CD1c-positive myeloid dendritic cell (primary cell): ENCODE measurements around the gene SUN5.

Source experiments
- DNase-seq: peaks from one replicate; pipeline ENCODE4 v3.0.0-alpha.2; 2016; ENCODE audit errors: extremely low spot score

The SUN5 gene

GRCh38 chr20:33014336-33015113, 10.3 kb upstream of the SUN5 start:
- no peak for DNase-seq

GRCh38 chr20:33013701-33014326, 9.6 kb upstream of the SUN5 start:
- DNase-seq, result no peak

GRCh38 chr20:33012327-33013189, 8.3 kb upstream of the SUN5 start:
- no peak for DNase-seq

GRCh38 chr20:33010674-33011449, 6.6 kb upstream of the SUN5 start:
- DNase-seq, result no peak

GRCh38 chr20:33010133-33010504, 5.9 kb upstream of the SUN5 start:
- no peak for DNase-seq

DNA sequence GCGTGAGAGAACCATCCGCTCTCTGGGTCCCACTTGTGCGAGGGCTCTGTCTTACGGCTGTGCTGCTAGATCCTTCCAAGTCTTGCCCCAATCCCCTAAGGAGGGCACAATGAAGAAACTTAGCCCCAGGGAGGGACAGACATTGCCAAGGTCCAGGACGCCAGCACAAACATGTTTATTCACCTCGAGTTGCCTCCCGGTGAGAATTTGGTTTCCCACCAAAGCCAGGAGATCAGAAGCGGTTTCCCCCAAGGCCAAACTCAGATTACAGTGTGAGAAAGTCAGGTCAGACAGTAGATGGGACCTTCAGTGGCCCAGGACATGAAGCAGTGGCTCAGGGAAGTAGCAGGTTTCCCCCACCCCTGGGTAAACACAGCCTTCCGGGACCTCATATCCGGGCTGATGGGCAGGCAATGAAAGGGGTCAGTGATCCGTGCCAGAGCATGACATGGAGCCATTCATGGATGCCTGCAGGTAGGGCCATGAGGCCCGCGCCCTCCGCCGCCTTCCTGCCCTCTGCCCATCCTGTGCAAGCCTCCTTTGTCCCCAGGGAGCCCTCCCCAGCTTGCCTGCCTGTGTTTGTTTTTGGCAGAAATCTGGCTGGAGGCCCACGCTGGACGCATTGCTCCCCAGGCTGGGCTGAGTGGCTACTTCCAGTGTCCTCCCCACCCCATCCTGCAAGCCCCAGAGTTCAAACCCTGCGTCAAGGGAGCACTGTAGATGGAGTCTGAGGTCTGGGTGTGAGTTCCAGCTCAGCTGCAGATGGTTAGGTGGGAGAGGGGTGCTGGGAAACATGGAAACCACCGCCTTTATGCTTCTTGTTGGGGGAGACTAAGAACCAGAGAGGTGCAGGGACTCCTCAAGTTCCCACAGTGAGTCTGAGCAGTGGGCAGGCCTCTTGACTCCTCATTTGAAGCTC, 5.2 kb upstream of the SUN5 start:
- no peak for DNase-seq

GRCh38 chr20:33008336-33009213, 4.3 kb upstream of the SUN5 start:
- no peak for DNase-seq

DNA sequence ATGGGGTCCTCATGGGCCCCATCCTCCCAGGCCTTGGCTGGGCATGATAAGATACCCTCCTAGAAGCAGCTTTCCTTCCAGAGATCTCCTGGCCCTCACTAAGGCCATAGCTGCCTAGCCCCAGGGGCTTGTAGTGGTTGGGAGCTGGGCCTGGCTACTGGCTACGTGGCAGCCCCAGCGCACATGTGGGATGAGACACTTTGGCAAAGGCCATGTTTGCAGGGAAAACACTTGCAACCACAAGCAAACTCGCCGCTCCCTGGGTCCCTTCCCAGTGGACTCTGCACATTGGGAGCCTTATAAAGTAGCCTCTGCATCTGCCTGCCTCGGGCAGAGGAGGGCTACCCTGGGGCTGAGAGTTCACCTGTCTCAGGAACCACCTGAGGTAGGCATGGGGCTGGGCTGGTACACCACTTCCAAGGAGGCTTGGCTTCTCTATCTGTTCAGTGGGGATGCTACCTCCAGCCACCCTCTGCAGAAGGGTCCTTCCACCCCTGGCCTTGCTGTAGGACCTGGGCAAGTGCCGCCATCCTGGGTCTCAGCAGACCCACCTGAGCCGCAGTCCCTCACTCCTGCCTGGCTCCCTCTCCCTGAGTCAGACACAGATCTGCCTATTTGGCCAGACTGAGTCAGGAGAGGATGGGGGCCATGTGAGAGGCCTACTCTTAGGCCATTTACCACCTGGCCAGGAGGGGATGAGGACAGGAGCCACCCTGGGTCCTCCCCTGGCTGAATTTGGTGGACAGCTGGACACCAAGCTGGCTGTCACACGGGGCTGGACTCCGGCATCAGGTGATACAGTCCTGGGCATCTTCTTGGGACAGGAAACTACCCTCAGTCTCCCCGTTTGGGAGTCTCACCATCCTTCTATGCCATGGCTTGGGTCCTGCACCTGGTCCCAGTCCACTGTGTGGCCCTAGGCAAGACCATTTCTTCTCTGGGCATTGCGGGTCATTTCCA, 3.4 kb upstream of the SUN5 start, which contains the start of gene BPIFB2:
TSS of gene BPIFB2 (plus strand) at position 329 of the 960 bp plus-strand sequence. CDS start 871 bp downstream, outside the sequence.
- DNase-seq, result no peak

GRCh38 chr20:33006776-33007375, 2.6 kb upstream of the SUN5 start:
- DNase-seq, result no peak

GRCh38 chr20:33005908-33006775, 1.9 kb upstream of the SUN5 start:
- no peak for DNase-seq

DNA sequence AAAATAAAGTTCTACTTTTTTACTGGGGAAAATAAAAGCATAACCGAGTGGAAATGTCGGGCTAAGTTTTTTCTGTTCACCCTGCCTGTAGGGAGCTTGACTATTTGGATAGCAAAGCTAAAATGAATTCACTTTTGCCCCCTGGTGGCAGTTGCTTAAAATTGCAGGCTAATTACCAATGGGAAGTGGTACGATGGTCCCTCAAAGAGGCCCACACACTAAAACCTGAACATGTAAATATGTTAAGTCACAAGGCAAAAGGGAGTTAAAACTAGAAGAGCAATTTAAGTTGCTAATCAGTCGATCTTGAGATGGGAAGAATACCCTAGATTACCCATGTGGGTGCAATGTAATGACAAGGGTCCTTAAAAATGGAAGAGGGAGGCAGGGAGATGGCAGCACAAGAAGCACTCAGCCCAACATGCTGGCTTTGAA, 916 bp upstream of the SUN5 start:
- peak; percentile 70 for DNase-seq

DNA sequence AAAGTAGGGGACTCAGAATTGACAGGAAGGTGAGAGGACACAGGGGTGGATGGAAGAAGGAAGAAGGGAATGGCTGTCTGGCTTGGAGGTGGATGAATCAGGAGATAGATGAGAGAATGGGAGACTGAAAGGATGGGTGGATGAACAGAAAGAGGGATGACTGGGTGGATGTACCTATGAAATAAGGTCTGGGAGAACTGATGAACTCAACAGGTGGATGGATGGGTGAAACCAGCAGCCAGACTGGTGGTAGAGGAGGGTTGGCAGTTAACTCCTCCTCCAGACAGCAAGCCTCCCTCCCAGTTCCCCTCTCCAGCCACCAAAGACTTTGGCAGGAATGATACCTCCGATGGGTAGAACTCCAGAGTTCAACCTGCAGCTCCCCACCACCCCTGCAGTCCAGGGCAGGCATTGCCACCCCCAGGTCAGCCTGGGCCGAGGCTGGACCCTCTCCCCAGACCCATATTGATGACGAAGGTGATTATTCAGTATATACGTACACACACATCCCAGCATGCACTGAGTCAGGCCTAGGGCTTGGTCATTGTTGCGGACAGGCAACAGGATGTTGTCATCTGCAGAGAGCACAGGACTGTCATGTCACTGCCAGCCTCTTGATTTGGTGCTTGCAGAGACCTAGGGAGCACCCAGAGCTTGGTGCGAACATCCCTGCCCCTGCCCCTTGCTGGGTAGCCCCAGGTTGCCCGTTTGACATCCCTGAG, 2.0 kb downstream of the SUN5 start:
- no peak for DNase-seq

DNA sequence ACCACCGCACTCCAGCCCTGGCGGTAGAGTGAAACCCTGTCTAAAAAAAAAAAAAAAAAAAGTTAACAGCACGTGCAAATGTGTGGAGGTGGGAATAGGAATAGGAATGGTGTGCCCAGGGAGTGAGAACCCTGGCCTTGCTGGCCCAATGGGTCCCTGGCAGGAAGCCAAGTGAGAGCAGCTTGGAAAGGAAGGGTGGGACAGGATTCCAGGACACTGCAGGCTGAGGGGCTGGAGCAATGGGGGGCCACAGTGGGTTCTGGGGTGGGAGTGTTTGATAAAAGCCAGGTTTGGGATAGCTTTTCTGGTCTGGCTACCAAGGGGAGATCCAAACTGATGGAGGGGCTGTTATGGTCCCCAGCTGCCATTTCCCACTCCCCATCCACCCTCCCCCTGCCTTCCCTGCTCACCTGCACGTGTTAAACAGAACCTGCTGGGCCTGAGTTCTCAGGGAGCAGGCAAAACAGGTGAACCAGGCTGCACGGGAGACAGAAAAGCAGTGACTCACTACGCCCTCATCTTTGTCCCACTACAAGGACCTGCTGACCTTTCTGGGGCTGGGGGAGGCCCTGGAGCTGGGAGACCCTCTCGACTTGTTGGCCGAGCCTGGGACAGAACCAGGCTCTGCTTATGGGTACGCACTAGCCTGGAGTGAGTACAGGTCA, 3.3 kb downstream of the SUN5 start:
- DNase-seq, result no peak

DNA sequence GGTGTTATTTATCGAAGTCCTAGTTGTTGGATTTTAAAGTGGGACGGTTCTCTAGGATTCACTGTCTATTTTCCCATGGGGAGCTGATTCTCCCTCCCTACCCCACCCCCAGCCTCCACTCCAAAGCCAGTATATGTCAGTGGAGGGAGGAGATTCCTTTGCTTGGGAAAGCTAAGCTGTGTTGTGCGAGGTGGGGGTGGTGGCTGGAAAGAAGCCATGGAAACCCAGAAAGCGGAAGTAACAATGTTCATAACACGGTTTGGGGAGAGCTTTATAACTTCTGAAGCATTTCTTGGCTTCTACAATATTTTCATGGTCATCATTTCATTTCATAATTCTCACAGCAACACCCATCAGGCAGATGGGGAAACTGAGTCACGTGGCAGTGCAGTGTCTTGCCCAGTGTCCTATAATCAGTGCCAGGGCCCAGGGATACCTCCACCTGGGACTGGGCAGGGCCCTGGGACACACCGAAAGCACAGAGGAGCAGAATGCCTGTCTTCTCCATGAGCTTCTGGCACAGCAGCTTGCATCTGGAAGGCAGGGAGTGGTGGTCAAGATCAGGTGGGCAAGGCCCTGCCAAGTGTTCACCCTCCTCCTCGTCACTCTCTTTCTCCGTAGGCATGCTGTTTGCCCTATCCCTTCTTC, 4.5 kb downstream of the SUN5 start:
- DNase-seq, result peak; percentile 47

- no peak for DNase-seq
Measured at GRCh38 chr20:32997431-32997830, 6.8 kb downstream of the SUN5 start.
